LNCAP (cell line): ENCODE measurements around the gene SLC25A51.

Experiments used
- CTCF ChIP-seq: fragments of 450-650 bp; IDR thresholded peaks from 2 replicates; pipeline ENCODE4 v1.5.1; 2017; ENCODE audit warnings: mild to moderate bottlenecking

SLC25A51 gene

GRCh38 chr9:37880916-37881479, 22.9 kb downstream of the SLC25A51 start:
- no peak for TF ChIP-seq CTCF

GRCh38 chr9:37876376-37876775, 27.6 kb downstream of the SLC25A51 start:
- TF ChIP-seq CTCF = no peak

GRCh38 chr9:37873955-37874354, 30.0 kb downstream of the SLC25A51 start:
- TF ChIP-seq CTCF = no peak

- no peak for TF ChIP-seq CTCF
Measured at GRCh38 chr9:37870799-37871176, 33.1 kb downstream of the SLC25A51 start.

GRCh38 chr9:37870081-37870798, 33.7 kb downstream of the SLC25A51 start:
- TF ChIP-seq CTCF = no peak

GRCh38 chr9:37862530-37862929, 41.4 kb downstream of the SLC25A51 start:
- TF ChIP-seq CTCF = no peak

- TF ChIP-seq CTCF = peak; percentile 31; the same call in 1 of the 2 replicates
Measured at GRCh38 chr9:37859043-37859442, 44.9 kb downstream of the SLC25A51 start.

- no peak for TF ChIP-seq CTCF
Measured at GRCh38 chr9:37856551-37856950, 47.4 kb downstream of the SLC25A51 start.
